HG03575 (cell line): ENCODE results near the gene GRAMD2A.
"Not testable (repeated sequence)": the region's sequence is repeated elsewhere in the genome, so short reads cannot be mapped to it uniquely, and the experiment has no call there.

Source experiments
- ATAC-seq: cut with Tn5 transposase; IDR thresholded peaks from one replicate; pipeline ENCODE4 v1.9.1; 2021; ENCODE audit not compliant: unreplicated experiment, insufficient number of reproducible peaks, low FRiP score; ENCODE audit errors: extremely low read depth

The GRAMD2A gene

GRCh38 chr15:72171978-72172377 is 25.6 kb downstream of the GRAMD2A start:
- not testable (repeated sequence) for ATAC-seq

- no peak for ATAC-seq
Measured at GRCh38 chr15:72170691-72171090, 26.9 kb downstream of the GRAMD2A start.

DNA sequence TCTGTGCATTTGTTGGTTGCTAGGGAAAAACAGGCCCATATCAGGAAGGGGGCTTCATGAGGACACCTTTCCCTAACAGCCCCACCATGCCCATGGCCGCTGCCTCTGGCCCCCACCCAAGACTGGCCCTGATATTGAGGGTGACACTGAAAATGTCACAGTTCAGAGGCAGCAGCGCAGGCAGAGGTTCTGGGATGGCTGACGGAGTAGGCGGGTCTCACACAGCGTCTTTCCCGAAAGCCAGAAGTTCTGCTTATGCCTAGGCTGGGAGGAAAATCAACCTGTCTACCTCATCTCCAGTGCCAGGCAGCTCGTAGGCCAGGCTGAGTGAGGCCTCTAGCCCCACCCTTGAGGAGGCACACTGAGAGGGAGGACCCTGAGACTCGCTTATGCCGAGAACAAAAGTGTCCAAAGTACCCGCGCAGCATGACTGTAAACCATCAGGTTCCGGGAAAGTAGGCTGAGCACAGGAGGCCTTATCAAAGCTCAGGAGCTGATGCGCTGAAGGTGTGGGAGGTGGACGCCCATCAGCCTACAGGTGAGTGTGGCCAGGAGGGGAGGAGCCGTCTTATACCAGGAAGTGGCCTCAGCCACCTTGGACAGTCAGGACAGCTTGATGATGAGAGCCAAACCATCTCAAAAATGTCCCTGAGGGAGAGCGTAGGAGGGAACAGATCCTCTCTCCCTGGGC is 27.5 kb downstream of the GRAMD2A start:
- ATAC-seq = no peak

- ATAC-seq = no peak
Measured at GRCh38 chr15:72169236-72169920, 28.2 kb downstream of the GRAMD2A start.

- no peak for ATAC-seq
Measured at GRCh38 chr15:72168808-72169190, 28.8 kb downstream of the GRAMD2A start.

DNA sequence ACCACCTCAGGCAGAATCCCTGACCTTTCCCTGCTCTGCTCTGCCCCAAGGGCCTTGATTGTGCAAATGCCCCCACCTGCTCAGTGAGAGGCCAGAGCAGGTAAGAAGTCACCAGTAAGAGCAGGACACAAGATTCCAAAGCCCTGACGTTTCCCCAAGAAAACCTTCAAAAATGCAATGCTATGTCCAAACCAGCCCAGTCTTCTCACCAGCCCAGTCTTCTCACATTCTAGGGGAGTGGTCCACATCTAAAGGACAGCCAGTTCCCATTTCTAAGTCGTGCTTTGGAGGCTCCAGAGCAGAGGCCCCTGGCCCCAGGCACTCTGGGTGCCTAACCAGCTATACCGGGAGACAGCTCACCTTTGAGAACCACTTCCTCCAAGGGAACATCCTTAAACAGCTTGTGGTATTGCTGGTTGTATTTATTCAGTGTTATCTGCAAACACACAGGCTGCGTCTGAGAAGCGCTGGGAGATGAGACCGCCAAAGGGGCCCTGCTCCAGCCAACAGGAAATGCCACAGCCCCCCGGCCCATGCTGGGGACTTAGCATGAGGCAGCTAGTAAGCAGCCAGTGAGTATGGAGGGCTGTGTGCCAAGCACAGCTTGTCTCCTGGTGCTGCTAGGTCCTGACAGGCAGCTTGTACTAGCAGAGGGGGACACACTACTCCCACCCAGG is 29.3 kb downstream of the GRAMD2A start:
- no peak for ATAC-seq

DNA sequence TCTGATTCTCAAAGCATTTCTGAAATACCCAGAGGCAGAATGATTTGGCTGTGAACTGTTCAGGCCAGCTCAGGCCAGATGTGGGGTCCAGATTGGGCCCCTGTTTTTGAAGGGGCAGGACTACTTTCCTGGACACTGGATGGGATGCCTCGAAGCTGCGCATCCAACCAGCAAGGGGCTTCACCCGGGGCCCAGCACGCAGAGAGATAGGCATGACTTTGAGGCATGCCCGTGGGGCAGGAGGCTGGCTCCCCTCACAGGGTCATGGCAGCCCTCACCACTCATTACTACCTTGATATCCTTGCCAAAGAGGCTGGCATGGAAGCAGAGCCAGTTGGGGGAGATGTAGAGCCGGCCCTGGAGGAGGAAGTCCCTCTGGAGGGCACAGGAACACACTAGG is 30.1 kb downstream of the GRAMD2A start:
- no peak for ATAC-seq

DNA sequence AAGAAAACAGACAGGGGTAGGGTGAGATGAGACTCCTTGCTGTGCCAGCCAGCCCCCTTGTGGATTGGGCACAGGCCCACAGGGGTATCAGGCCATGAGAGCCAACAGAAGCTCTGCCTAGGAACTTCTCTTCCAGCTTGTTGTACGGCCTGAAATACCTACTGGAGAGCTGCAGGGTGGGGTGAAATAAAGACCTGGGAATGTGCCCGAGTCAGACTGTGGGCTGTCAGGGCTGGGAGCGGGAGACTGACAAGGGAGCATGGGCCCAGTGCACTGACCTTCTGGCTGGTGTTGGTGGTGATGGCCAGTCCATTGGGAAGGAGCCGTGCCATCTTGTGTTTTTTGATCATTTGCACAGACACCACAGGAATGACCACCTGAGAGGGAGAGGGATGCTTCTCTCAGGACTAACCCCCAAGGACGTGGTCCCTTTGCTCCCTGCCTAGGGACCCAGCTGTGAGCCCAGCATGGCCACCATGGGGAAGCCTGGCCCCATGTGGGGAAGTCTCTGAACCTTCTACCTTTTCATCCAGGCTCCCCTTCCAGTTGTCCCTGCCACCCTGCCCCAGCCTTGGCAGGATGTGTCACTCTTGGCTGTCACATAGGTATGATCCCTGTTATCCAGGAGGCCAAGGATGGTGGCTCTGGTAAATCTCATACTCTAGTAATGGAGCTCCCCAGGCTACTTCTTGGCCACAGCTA is 30.7 kb downstream of the GRAMD2A start:
- no peak for ATAC-seq

DNA sequence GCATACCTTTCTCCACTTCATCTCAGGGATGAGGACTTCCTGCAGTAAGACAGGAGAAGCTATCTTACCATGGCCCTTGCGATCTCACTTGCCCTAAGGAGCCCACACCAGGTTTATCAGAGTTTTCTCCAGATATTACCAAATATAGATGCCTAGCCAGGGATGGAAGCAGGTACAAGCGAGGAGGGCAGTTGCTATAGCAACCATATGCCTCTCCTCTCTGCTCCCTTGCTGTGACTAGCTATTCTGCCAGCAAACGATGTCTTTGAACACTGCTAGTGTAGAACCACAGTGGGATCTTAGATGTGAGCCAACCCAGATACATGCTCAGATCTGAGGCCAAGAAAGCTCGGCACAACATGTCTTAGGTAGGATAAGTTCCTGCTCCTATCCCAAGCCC is 33.9 kb downstream of the GRAMD2A start:
- ATAC-seq = no peak

DNA sequence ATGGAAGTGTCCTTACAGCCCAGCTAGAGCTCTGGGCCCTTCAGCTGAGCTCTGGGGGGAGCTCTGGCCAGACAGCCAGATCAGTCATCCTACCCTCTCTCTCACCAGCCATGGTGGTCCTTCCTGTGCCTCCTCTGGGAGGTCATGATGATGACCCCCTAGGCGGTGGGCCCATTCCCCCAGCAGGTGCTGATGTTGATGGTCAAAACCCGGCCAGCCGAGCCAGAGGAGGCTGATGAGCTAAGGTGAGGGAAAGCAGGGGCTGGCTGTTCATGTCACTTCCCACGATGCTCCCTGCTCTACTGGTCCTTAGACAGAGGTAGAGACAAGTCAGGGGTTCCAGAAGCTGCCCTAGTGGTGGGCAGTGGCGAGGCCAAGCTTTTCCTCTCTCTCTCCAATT is 35.0 kb downstream of the GRAMD2A start:
- no peak for ATAC-seq

GRCh38 chr15:72161361-72162132 is 36.0 kb downstream of the GRAMD2A start:
- no peak for ATAC-seq

DNA sequence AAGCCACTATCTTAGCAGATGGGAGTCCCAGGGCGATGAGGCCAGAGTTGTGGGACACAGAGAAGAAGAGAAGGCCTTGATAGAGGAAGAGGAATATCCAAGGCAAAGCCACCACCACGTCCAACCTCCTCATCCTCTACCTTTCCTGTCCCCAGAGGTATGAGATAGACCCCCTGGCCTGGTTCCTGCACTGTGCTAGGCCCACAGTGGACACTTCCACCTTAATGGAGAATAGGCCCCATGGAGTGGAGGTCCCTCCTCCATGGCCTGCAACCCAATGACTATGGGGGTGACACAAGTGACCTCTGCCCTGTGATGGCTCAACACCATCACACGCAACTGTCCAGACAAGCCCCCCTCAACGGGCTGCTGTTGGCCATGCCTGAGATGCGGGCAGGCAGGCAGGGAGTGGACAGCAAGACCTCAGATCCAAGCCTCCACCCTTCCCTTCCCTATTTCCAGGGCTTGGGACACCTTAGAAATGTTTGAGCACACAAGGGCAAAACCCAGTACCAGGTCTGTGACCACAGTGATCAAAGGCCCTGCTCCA is 36.8 kb downstream of the GRAMD2A start:
- no peak for ATAC-seq

GRCh38 chr15:72156928-72157327 is 40.7 kb downstream of the GRAMD2A start:
- ATAC-seq = no peak

DNA sequence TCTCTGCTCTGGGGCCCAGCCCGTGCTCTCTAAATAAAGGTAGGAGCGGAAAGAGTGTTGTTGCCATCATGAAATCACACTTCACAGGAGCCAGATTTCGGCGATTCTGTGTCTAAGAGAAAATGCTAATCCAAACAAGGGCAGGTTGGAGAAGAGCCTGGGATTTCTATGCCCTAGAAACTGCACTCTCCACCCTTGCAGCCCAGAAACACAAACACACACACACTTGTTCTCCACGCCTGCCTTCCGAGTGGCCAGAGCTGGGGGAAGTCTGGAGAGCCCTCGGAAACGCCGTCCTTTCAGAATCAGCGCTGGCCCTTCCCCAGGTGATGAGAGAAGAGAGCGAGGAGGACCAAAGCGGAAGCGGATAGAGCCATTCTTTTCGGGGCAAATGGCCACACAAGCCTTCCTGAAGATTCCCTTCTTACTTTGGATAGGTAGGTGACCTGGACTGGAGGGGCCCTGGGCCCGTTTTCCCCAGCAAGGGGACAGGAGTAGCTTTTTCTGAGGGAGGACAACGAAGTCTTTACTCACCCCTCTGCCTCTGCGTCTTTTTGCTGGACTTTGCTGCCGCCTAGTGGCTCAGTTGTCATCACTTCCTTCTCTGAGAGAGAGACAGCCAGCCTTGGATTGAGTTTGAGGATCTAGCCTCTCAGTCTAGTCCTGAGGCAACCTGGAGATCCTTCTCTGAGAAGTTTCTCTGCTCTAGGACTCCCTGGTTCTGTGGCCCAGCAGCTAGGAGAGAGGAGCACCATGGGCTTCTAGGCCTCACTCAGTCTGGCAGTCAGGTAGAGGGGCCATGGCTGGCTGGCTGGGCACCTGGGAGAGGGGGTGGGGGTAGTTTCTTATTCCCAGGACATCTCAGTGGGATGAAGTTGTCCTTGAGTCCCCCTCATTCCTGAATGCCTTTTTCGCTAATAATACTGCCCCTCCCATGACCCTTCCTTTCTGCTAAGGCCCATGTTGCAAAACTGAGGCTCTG is 41.7 kb downstream of the GRAMD2A start:
- ATAC-seq = no peak

DNA sequence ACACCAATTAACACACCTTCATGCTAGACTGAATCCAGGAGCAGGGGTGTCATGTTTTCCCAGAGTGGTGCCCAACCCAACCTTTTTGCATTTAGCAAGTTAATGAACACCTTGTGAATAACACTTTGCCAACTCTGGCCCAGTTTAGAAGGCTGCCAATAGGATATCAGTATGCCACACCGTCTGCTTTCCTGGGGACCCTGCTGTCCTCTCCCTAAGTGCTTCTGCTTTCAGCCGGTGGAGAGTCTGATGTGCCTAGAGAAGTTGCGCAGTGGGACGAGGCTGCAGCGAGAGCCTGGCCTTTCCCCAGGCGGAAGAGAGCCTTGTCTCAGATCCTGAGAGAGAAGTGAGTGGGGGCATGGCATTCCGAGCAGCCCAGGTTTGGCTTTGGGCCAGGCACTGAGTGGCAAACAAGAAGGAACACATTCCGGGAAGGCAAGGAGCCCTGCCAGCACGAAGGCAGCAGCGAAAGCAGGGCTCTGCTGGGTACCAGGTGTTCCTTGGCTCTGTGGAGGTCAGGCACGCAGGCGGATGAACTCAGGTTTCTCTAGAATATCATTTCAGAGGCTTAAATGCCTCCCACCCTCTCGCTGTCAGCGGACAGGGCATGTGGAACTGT is 42.5 kb downstream of the GRAMD2A start:
- no peak for ATAC-seq

GRCh38 chr15:72154316-72154715 is 43.3 kb downstream of the GRAMD2A start:
- no peak for ATAC-seq

GRCh38 chr15:72153269-72154000 is 44.2 kb downstream of the GRAMD2A start:
- no peak for ATAC-seq
